CD14-positive monocyte (primary cell): ENCODE measurements around the gene ANKRD17. TPM values are rescaled to one million over a fixed set of nuclear protein-coding genes. Genes with fewer than 3 reads are reported as not detected.

Experiments used
- DNase-seq, 3 donors: peaks; one replicate each; pipeline ENCODE4 v3.0.0-alpha.2; 2011 to 2022
- H2AFZ ChIP-seq: 2 replicates; pipeline ENCODE4 v1.6.0; 2012; ENCODE audit warnings: mild to moderate bottlenecking, low read depth, low read length, inconsistent platforms; ENCODE audit not compliant: insufficient read depth, poor library complexity, severe bottlenecking
- H3K27ac ChIP-seq, 2 donors: 1 replicate in 1 of 2; 2 replicates in 1 of 2; pipeline ENCODE4 v1.5.1; 2012 to 2013; ENCODE audit warnings: low read length in 2 of 2, control low read depth in 1 of 2, inconsistent platforms in 1 of 2, low read depth in 1 of 2, mild to moderate bottlenecking in 1 of 2
- H3K27me3 ChIP-seq, 2 donors: one replicate each; pipeline versions ENCODE4 v1.6.0 to v1.6.1; 2011 to 2013; ENCODE audit warnings: low read length in 2 of 2; ENCODE audit not compliant: control insufficient read depth in 2 of 2, insufficient read depth in 2 of 2
- H3K36me3 ChIP-seq, 2 donors: replicated peaks in 1 of 2; 1 replicate in 1 of 2; 2 replicates in 1 of 2; pipeline versions ENCODE4 v1.5.1 to v1.6.1; 2012 to 2013; ENCODE audit warnings: low read length in 2 of 2, control low read depth in 1 of 2, inconsistent platforms in 1 of 2, mild to moderate bottlenecking in 1 of 2; ENCODE audit not compliant: insufficient read depth in 2 of 2, control insufficient read depth in 1 of 2
- H3K4me1 ChIP-seq, 2 donors: 1 replicate in 1 of 2; 2 replicates in 1 of 2; pipeline versions ENCODE4 v1.5.1 to v1.6.1; 2012 to 2013; ENCODE audit warnings: low read length in 2 of 2, control low read depth in 1 of 2, inconsistent platforms in 1 of 2, mild to moderate bottlenecking in 1 of 2, moderate library complexity in 1 of 2; ENCODE audit not compliant: insufficient read depth in 2 of 2, control insufficient read depth in 1 of 2
- H3K4me2 ChIP-seq: replicated peaks from 2 replicates; pipeline ENCODE3; 2012; ENCODE audit warnings: low read length, moderate library complexity, mild to moderate bottlenecking; ENCODE audit not compliant: poor library complexity, severe bottlenecking; ENCODE audit errors: extremely low read depth
- H3K4me3 ChIP-seq, 3 experiments: fragments of 200-600 bp in 1 of 3; sonication (generic) in 1 of 3; replicated peaks in 1 of 3; 1 replicate in 2 of 3; 2 replicates in 1 of 3; pipeline ENCODE4 v1.5.1; 2011 to 2013; ENCODE audit warnings: low read length in 3 of 3, mild to moderate bottlenecking in 3 of 3, control low read depth in 2 of 3, low read depth in 2 of 3, inconsistent platforms in 1 of 3, moderate library complexity in 1 of 3
- H3K79me2 ChIP-seq: 2 replicates; pipeline ENCODE4 v1.6.0; 2012; ENCODE audit warnings: mild to moderate bottlenecking, control low read depth, inconsistent platforms, low read length, moderate library complexity; ENCODE audit not compliant: insufficient read depth
- H3K9ac ChIP-seq: 2 replicates; pipeline ENCODE4 v1.6.0; 2017; ENCODE audit warnings: low read length, mild to moderate bottlenecking; ENCODE audit not compliant: insufficient read depth, poor library complexity, severe bottlenecking
- H3K9me3 ChIP-seq, 2 donors: replicated peaks in 1 of 2; 1 replicate in 1 of 2; 2 replicates in 1 of 2; pipeline versions ENCODE4 v1.5.1 to v1.6.1; 2012 to 2013; ENCODE audit warnings: low read length in 2 of 2, control low read depth in 1 of 2; ENCODE audit not compliant: control insufficient read depth in 1 of 2, insufficient read depth in 1 of 2
- H4K20me1 ChIP-seq: 2 replicates; pipeline ENCODE4 v1.6.0; 2012; ENCODE audit warnings: mild to moderate bottlenecking, low read length, control low read depth, moderate library complexity; ENCODE audit not compliant: insufficient read depth
- H3K27ac Mint-ChIP-seq, 7 donors: one replicate each; pipeline ENCODE4 v1.8.0; 2020; ENCODE audit warnings: mild to moderate bottlenecking in 7 of 7, mixed read lengths in 7 of 7, moderate library complexity in 6 of 7, inconsistent platforms in 2 of 7
- H3K27me3 Mint-ChIP-seq, 3 donors: one replicate each; pipeline ENCODE4 v1.8.0; 2021 to 2022; ENCODE audit warnings: low read depth in 3 of 3, mild to moderate bottlenecking in 3 of 3, mixed read lengths in 3 of 3, moderate library complexity in 3 of 3, inconsistent platforms in 1 of 3
- H3K36me3 Mint-ChIP-seq, 2 donors: one replicate each; pipeline ENCODE4 v1.8.0; 2020; ENCODE audit warnings: mixed read lengths in 2 of 2, inconsistent platforms in 1 of 2, mild to moderate bottlenecking in 1 of 2
- H3K4me1 Mint-ChIP-seq: one replicate; pipeline ENCODE4 v1.8.0; 2020; ENCODE audit warnings: mild to moderate bottlenecking, mixed read lengths
- H3K4me3 Mint-ChIP-seq, 2 donors: one replicate each; pipeline ENCODE4 v1.8.0; 2020; ENCODE audit warnings: mild to moderate bottlenecking in 2 of 2, mixed read lengths in 2 of 2, moderate library complexity in 1 of 2
- H3K9me3 Mint-ChIP-seq, 7 donors: one replicate each; pipeline ENCODE4 v1.8.0; 2020 to 2022; ENCODE audit warnings: mixed read lengths in 7 of 7, mild to moderate bottlenecking in 6 of 7, moderate library complexity in 6 of 7, inconsistent platforms in 2 of 7
- CTCF ChIP-seq: fragments of 200-600 bp; IDR thresholded peaks from one replicate; pipeline ENCODE4 v1.8.0; 2022; ENCODE audit warnings: antibody characterized with exemption, mild to moderate bottlenecking
- WGBS: methylation state at CpG from one replicate; pipeline ENCODE4 v1.1.5; 2013; ENCODE audit warnings: missing lambda C conversion rate; ENCODE audit not compliant: insufficient coverage; 5-methylcytosine and 5-hydroxymethylcytosine counted together
- intact Hi-C, 2 donors: fragments of 100-400 bp; cut with micrococcal nuclease; formaldehyde crosslinking; loops; one replicate each; pipeline versions ENCODE4 v1.15.0 to v1.15.1; 2023
- polyA plus RNA-seq, 3 donors: library from polyadenylated mRNA; depleted of rRNA in 1 of 3; unstranded in 2 of 3; stranded (reverse) in 1 of 3; fragments of 300-500 nt in 2 of 3; fragments of >200 nt in 1 of 3; fragmentation: Illumina TruSeq in 2 of 3; gene quantifications; 1 replicate in 2 of 3; 2 replicates in 1 of 3; pipeline ENCODE4 v1.2.3, GENCODE V29; 2012 to 2021

ANKRD17 gene
- polyA plus RNA-seq, 3 donors: 5.3 to 18.9 (median 9.0) TPM

GRCh38 chr4:73036123-73036522, 222.5 kb downstream of the ANKRD17 start:
- Histone ChIP-seq H3K4me2 (no peak overlapping the region), H3K9me3 (peaks cover 5 to 14% of the 10 kb centered on the region in 2 donors), H4K20me1 (no peaks in the 10 kb centered on the region), H3K27me3 (no peaks in the 10 kb centered on the region), H2AFZ (no peak overlapping the region), H3K4me3 (no peak overlapping the region), H3K79me2 (no peaks in the 10 kb centered on the region), H3K36me3 (no peaks in the 10 kb centered on the region), H3K27ac (no peak overlapping the region), H3K9ac (no peak overlapping the region), H3K4me1 (no peaks in the 10 kb centered on the region)
- no peaks in the 10 kb centered on the region for H3K36me3 Mint-ChIP-seq
- no peak for DNase-seq
- no peak overlapping the region for H3K27ac Mint-ChIP-seq
- H3K4me3 Mint-ChIP-seq: no peak overlapping the region
- no peak for TF ChIP-seq CTCF
- H3K4me1 Mint-ChIP-seq: no peaks in the 10 kb centered on the region
- peaks cover 0 to 3% (median 1%) of the 10 kb centered on the region in 3 donors for H3K27me3 Mint-ChIP-seq
- WGBS: 60% methylated on average over 1 of the region's 1 CpG
- intact Hi-C loops: no loop called here
- peaks cover 9 to 19% (median 14%) of the 10 kb centered on the region in 7 donors for H3K9me3 Mint-ChIP-seq

GRCh38 chr4:73034896-73035295, 223.7 kb downstream of the ANKRD17 start:
- intact Hi-C loops: no loop called here
- no peak overlapping the region for H3K4me3 ChIP-seq
- no peak for DNase-seq
- no peak overlapping the region for H3K27ac Mint-ChIP-seq
- no peaks in the 10 kb centered on the region for H3K4me1 Mint-ChIP-seq
- H4K20me1 ChIP-seq: no peaks in the 10 kb centered on the region
- no peak overlapping the region for H2AFZ ChIP-seq
- no peak overlapping the region for H3K27ac ChIP-seq
- peaks cover 9 to 19% (median 13%) of the 10 kb centered on the region in 7 donors for H3K9me3 Mint-ChIP-seq
- H3K27me3 Mint-ChIP-seq: peaks cover 0 to 3% (median 0%) of the 10 kb centered on the region in 3 donors
- no peak overlapping the region for H3K9ac ChIP-seq
- H3K9me3 ChIP-seq: peaks cover 5 to 14% of the 10 kb centered on the region in 2 donors
- H3K36me3 Mint-ChIP-seq: no peaks in the 10 kb centered on the region
- no peaks in the 10 kb centered on the region for H3K4me1 ChIP-seq
- no peak overlapping the region for H3K4me3 Mint-ChIP-seq
- no peaks in the 10 kb centered on the region for H3K36me3 ChIP-seq
- no CpG with 5 or more reads among the region's 2 CpGs for WGBS
- no peak overlapping the region for H3K4me2 ChIP-seq
- TF ChIP-seq CTCF: no peak
- no peaks in the 10 kb centered on the region for H3K27me3 ChIP-seq
- H3K79me2 ChIP-seq: no peaks in the 10 kb centered on the region
